B cell (primary cell): ENCODE data around the gene SCN10A.

Source experiments
- CTCF ChIP-seq: fragments of 200-600 bp; IDR thresholded peaks from one replicate; pipeline ENCODE4 v1.8.0; 2022; ENCODE audit warnings: antibody characterized with exemption, mild to moderate bottlenecking
- EZH2 ChIP-seq: IDR thresholded peaks from 2 replicates; pipeline ENCODE4 v1.6.1; 2012; ENCODE audit warnings: borderline replicate concordance, low read depth, mild to moderate bottlenecking, moderate library complexity, low read length; ENCODE audit not compliant: insufficient read depth, poor library complexity, severe bottlenecking

GRCh38 chr3:38782148-38782547, 33.9 kb downstream of the SCN10A start:
- TF ChIP-seq CTCF (no peak), EZH2 (no peak)
